Measurements from ENCODE around the gene CMYA5. TPM values are rescaled to one million over a fixed set of nuclear protein-coding genes. Genes with fewer than 3 reads are reported as not detected.

The CMYA5 gene
- total and polyA plus RNA-seq, 9 of the 15 experiments (the other 6 are each of a cell fraction or from before 2014, with no cell fraction given) = 0.18 to 1.1 (median 0.32) TPM

DNA sequence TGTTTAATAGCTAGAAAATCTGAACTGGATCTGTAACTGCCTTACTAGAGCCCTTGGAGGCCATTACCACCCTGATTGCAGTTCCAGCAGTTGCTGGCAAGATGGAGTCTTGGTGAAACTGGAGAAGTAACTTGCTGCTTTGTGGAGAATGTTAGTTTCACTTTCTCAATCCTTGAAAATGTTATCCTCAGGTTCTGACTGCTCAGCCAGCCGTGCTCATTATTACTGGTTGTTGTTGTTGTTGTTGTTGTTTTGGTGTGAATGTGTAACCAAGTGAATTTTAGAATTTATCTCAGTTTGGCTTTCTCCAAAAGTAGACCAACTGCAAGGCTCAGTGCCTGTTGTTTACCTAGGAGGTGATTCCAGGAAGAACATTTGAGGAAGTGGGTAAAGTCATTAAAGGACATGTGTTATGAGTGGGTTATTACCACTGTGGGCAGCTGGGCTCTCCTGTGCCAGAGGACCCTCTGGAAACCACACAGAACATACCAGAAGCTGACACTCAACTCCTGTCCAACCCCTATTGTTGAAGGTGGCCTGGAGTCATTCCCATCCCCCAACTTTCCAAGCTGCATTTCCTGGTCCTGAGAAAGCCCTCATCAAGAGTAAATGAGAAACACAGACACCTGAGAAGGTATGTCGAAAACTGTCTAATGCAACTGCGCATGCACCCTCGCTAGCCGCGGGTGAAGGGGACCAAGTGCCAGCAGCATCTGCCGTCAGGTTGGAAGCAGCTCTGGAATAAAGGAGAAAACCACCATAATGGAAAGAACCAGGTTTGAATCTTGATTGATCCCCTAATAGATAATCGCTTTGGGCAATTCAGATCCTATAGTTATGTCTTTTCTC lies 111.6 kb downstream of the CMYA5 start (continued):
- TF ChIP-seq U2AF1 (optimal IDR thresholded peaks at IDR 0.05; ENCODE audit: low read depth, low read length) = no peak
- no peak for TF ChIP-seq NR1H2 (CRISPR knock-in tag; IDR thresholded peaks at IDR 0.05)
- TF ChIP-seq, protein P1, sequence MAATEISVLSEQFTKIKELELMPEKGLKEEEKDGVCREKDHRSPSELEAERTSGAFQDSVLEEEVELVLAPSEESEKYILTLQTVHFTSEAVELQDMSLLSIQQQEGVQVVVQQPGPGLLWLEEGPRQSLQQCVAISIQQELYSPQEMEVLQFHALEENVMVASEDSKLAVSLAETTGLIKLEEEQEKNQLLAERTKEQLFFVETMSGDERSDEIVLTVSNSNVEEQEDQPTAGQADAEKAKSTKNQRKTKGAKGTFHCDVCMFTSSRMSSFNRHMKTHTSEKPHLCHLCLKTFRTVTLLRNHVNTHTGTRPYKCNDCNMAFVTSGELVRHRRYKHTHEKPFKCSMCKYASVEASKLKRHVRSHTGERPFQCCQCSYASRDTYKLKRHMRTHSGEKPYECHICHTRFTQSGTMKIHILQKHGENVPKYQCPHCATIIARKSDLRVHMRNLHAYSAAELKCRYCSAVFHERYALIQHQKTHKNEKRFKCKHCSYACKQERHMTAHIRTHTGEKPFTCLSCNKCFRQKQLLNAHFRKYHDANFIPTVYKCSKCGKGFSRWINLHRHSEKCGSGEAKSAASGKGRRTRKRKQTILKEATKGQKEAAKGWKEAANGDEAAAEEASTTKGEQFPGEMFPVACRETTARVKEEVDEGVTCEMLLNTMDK (IDR thresholded peaks at IDR 0.05; ENCODE audit: borderline replicate concordance, insufficient read depth, low read depth, low read length, poor library complexity, severe bottlenecking) = no peak
- no peak for TF ChIP-seq ZNF354B (CRISPR knock-in tag; IDR thresholded peaks at IDR 0.05)
- TF ChIP-seq, protein P2, sequence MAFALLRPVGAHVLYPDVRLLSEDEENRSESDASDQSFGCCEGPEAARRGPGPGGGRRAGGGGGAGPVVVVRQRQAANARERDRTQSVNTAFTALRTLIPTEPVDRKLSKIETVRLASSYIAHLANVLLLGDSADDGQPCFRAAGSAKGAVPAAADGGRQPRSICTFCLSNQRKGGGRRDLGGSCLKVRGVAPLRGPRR (CRISPR knock-in tag; IDR thresholded peaks at IDR 0.05) = no peak
- TF ChIP-seq ZNF561 (CRISPR knock-in tag; conservative IDR thresholded peaks at IDR 0.05) = no peak
- TF ChIP-seq TAF7 (tag; IDR thresholded peaks at IDR 0.05) = peak; percentile 50; the same call in 1 of the 2 replicates
- TF ChIP-seq ZNF717 (CRISPR knock-in tag; IDR thresholded peaks at IDR 0.05) = no peak
- TF ChIP-seq, protein P3, sequence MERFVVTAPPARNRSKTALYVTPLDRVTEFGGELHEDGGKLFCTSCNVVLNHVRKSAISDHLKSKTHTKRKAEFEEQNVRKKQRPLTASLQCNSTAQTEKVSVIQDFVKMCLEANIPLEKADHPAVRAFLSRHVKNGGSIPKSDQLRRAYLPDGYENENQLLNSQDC (CRISPR knock-in tag; IDR thresholded peaks at IDR 0.05) = no peak
- no peak for TF ChIP-seq CBX2 (IDR thresholded peaks at IDR 0.05; ENCODE audit: insufficient read depth, low read length, poor library complexity, severe bottlenecking)
- no peak for TF ChIP-seq MXI1 (IDR thresholded peaks at IDR 0.05; ENCODE audit: low read depth, low read length)
- TF ChIP-seq MTF1 (CRISPR knock-in tag; IDR thresholded peaks at IDR 0.05; ENCODE audit: borderline replicate concordance) = no peak
- no peak for TF ChIP-seq KLF1 (tag; IDR thresholded peaks at IDR 0.05)
- TF ChIP-seq BRD9 (IDR thresholded peaks at IDR 0.05; ENCODE audit: low read depth, partially characterized antibody) = no peak
- TF ChIP-seq ELF1 (tag; IDR thresholded peaks at IDR 0.05) = 0 out of 2 replicates have a peak, but pooled peaks have one; percentile 19
- TF ChIP-seq, protein P4, sequence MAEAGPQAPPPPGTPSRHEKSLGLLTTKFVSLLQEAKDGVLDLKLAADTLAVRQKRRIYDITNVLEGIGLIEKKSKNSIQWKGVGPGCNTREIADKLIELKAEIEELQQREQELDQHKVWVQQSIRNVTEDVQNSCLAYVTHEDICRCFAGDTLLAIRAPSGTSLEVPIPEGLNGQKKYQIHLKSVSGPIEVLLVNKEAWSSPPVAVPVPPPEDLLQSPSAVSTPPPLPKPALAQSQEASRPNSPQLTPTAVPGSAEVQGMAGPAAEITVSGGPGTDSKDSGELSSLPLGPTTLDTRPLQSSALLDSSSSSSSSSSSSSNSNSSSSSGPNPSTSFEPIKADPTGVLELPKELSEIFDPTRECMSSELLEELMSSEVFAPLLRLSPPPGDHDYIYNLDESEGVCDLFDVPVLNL (CRISPR knock-in tag; IDR thresholded peaks at IDR 0.05; ENCODE audit: low read depth) = no peak
- TF ChIP-seq, protein P5, sequence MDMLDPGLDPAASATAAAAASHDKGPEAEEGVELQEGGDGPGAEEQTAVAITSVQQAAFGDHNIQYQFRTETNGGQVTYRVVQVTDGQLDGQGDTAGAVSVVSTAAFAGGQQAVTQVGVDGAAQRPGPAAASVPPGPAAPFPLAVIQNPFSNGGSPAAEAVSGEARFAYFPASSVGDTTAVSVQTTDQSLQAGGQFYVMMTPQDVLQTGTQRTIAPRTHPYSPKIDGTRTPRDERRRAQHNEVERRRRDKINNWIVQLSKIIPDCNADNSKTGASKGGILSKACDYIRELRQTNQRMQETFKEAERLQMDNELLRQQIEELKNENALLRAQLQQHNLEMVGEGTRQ (CRISPR knock-in tag; IDR thresholded peaks at IDR 0.05) = no peak
- TF ChIP-seq, protein P6, sequence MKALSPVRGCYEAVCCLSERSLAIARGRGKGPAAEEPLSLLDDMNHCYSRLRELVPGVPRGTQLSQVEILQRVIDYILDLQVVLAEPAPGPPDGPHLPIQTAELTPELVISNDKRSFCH (CRISPR knock-in tag; IDR thresholded peaks at IDR 0.05) = no peak
- TF ChIP-seq, protein P6 (tag; IDR thresholded peaks at IDR 0.05) = no peak
- no peak for TF ChIP-seq ZNF696 (CRISPR knock-in tag; conservative IDR thresholded peaks at IDR 0.05)
- TF ChIP-seq IFI16 (CRISPR knock-in tag; IDR thresholded peaks at IDR 0.05) = no peak
- no peak for TF ChIP-seq FOXJ3 (CRISPR knock-in tag; IDR thresholded peaks at IDR 0.05)
- no peak for TF ChIP-seq ETV6 (IDR thresholded peaks at IDR 0.05; ENCODE audit: borderline replicate concordance in 1 of 2, low read depth in 2 of 2, low read length in 1 of 2)
- TF ChIP-seq ETV6 (CRISPR knock-in tag; IDR thresholded peaks at IDR 0.05; ENCODE audit: borderline replicate concordance) = no peak

All from K562 (cell line).